Fibroblast of skin of left quadriceps (primary cell): ENCODE measurements around the gene DBNDD1.
A peak's percentile ranks its signal among the peaks of the same experiment; 100 is the strongest.
"Not testable (repeated sequence)": the region's sequence is repeated elsewhere in the genome, so short reads cannot be mapped to it uniquely, and the experiment has no call there.

Experiments used
- DNase-seq, 2 experiments: peaks; one replicate each; pipeline ENCODE4 v3.0.0-alpha.2; 2013; ENCODE audit warnings: low read depth in 2 of 2

The DBNDD1 gene

DNA sequence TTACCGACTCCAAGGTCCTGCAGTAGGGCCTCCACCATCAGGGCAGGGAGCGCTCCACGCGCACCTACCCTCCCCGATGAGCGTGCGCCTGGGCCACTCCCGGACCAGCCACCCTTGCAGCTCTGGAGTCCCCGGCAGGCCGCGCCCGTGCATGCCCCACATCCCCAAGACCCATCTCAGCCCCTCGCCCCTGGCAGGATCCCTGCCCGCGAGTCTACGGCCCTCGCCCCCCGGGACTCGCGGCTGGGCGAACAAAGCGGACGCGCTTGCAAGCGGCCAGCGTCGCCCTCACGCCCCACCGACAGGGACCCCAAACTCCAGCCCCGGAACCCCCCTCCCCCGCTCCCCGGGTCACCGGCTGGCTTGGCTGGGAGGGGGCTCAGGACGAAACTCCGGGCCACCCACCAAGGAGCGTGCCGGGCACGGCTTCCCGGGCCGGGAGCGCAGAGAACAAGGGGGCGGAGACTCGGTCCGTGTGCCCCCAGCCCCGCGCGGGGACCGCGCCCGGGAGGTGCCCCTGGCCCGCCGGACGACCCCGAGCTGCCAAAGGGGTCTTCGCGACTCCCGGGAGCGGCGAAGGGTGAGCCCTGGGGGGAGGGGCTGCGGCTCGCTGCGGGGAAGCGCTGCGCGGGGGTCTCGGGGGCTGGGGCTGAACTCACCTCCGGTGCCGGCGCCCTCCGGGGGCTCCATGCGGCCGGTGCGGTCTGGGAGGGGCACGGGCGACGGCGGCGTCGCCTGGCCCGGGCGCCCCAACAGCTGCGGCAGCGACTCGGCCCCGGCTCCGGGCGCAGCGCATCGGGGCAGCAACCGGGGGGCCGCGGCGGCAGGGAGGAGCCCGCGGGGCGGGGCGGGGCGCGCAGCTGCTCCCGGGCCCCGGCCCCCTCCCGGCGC, at the start of gene DBNDD1:
Gene DBNDD1 (minus strand): TSS at position 805 of the 891 bp plus-strand sequence. CDS start 115 bp downstream, at position 690.
- DNase-seq, result no peak

DNA sequence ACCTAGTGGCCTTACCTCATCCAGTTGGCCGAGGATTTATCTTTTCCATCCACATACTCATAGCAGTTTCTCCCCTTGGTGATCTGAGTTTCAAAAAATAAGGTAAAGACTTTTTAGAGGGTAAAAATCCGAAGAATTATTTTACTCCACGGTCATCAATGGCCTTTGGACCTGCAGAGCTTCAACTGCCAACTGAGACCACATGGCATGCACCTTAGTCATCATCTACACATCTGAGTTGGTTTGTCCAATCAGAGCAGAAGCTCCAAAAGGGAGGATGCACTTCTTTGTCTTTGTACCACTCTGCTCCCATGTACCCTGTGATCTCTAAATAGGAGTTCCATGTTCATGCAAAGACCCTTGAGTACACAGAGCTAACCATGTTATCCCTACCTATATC, 42.2 kb upstream of the DBNDD1 start:
- DNase-seq, result no peak

DNA sequence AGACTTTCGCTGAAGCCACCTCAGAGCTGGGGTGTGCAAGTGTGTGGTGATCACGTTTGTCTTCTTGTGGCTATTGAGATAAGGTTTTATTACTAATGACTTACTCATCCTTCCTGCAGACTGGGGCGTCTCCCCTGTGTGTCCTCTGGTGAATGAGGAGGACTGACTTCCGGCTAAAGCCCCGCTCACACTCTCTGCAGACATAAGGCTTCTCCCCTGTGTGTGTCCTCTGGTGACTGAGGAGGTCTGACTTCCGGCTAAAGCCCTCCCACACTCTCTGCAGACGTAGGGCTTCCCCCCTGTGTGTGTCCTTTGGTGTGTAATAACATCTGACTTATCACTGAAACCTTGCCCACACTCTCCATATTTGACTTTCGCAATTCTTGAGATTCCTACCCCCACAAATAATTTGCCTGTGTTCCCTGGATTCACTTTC, 38.5 kb upstream of the DBNDD1 start:
- DNase-seq, result peak in 1 of 2 experiments; percentile 15

DNA sequence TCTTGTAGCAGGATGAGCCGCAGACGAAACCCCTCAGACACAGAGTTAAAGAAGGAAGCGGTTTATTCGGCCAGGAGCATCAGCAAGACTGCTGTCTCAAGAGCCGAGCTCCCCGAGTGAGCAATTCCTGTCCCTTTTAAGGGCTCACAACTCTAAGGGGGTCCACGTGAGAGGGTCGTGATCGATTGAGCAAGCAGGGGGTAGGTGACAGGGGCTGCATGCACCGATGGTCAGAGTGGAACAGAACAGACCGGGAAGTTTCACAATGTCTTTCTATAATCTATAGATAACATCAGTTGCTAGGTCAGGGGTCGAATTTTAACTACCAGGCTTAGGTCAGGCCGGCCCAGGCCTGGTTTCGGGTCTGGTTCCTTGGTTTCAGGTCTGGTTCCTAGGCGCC, 37.3 kb upstream of the DBNDD1 start:
- not testable (repeated sequence) for DNase-seq

- no peak for DNase-seq
Measured at GRCh38 chr16:90055371-90055770, 36.1 kb upstream of the DBNDD1 start.

DNA sequence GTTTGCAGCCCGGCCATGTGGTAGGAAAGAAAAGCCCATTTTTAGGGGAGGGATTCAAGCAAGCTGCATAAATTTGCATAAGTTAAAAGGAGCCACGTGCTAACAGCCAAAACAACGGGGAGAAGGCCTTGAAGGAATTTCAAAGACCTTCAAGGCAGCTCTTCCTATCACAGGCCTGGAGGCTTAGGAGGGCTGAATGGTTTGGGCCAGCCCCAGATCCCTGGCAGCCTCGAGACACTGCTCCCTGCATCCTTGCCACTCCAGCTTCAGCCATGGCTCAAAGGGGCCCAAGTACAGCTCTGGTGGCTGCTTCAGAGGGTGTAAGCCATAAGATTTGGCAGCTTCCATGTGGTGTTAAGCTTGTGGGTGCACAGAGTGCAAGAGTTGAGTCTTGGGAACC, 35.3 kb upstream of the DBNDD1 start:
- DNase-seq, result no peak

GRCh38 chr16:90053902-90054500, 34.7 kb upstream of the DBNDD1 start:
- no peak for DNase-seq

- no peak for DNase-seq
Measured at GRCh38 chr16:90050969-90051368, 31.7 kb upstream of the DBNDD1 start.

GRCh38 chr16:90048737-90049330, 29.6 kb upstream of the DBNDD1 start:
- no peak for DNase-seq

DNA sequence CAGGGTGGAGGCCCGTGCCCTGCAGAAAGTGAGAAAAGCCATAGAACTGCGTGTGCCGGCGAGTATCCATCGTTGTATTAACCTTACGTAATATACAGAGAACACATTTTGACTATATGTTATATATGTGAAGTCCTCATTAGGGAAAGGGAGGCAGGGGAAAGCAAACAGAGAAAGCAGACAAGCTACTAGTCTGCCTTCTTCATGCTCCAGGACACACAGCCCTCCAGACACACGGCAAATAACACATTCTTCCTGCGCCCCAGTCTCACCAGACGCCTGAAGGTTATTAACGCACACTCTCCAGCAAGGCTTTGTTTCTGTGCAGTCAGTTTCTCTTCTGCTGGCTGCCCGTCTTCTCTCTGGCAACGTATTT, 29.1 kb upstream of the DBNDD1 start:
- DNase-seq, result no peak

DNA sequence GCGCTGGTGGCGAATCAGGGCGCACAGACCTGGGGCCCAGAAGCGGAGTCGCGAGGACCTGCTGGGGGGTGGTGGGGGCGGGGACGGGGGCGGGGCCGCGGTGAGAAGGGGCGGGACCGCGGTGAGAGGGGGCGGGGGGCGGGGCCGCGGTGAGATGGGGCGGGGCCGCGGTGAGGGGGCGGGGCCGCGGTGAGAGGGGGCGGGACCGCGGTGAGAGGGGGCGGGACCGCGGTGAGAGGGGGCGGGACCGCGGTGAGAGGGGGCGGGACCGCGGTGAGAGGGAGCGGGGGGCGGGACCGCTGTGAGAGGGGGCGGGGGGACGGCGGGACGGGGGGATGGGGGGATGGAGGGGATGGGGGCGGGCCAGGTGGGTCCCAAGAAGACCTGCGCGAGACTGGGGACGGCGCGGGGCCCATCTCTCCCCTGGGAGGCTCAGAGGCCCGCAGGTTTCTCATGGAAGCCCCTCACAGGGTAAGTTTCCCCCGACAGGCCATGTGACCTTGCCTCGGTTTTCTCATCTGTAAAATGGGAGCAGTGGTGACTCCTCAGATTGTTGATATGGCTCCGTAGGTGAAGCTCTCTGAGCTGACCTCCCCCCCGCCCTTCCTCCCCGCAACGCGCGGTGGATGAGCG, 28.6 kb upstream of the DBNDD1 start:
- no peak for DNase-seq

DNA sequence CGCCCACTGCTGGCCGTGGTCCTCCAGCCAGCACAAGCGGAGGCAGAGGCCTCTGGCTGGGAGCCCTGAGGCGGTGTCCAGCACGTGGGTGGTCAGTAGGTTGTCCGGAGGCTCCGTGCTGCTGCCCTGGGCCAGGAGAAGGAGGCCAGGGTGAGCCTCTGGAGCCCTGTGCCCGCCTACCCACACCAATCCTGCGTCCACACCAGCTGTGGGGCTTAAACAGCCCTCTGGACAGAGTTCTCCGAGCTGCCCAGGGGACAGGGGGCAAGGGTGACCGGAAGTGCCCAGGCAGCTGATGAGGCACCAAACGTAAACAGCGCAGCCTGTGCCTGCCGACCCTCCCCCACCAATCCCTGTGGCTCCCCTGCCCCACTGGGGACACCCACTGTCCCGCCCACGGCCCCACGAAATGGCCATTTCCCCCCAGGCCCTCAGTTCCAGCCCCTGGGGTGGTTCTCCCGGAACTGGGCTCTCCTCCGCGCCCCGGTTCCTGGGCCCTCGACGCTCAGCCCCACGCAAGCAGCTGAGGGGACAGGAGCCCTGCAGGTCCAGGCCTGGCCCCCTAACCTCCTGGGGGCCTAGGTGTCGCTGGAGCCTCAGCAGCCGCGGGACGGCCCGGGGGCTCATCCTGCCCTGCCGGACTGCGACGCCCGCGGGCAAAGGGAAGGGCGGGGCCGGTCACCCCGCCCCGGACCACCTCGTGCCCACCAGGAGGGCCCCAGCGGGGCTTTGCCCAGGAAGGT, 27.9 kb upstream of the DBNDD1 start:
- no peak for DNase-seq

- DNase-seq, result no peak
Measured at GRCh38 chr16:90046122-90046970, 27.1 kb upstream of the DBNDD1 start.

DNA sequence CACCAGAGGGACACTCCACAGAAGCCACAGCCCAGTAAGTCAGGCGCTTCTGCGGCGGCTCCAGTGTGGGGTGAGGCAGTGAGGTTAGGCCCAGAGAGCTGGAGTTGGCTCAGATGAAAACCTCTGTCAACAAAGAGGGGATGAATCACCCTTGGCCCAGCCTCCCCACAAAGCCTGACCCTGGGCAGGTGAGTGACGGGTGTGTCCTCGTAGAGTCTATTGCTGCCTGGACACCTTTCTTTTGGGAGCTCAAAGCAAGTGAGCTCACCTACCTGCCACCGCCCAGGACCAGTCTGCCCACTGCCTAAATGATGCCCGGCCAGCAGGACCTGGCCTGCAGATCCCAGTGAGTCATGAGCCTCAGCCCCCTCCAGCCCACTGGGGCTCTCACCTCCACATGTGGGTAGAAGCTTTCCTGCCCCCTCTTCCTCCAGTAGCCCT, 24.9 kb upstream of the DBNDD1 start:
- DNase-seq, result no peak

DNA sequence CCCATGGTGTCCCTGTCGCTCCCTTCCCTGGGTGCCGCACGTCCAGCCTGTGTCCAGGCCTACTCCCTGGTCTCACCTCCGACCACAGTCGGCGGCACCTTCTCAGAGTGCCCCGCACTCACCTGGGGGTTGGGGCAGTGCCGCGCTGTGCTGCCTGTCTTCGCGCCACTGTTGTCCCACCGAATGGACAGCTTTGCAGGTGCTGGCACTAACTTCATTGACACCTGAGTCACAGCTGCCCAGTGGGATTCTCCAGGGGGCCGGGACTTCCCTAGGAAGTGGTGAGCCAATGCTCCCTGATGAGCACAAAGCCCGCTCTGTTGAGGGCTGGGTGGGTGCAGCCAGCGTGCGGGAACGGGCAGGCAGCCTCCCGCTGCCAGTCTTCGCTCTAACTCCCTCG, 24.3 kb upstream of the DBNDD1 start:
- DNase-seq, result no peak

- no peak for DNase-seq
Measured at GRCh38 chr16:90042946-90043514, 23.8 kb upstream of the DBNDD1 start.

- DNase-seq, result no peak
Measured at GRCh38 chr16:90041896-90042473, 22.7 kb upstream of the DBNDD1 start.

- DNase-seq, result no peak
Measured at GRCh38 chr16:90040152-90041023, 21.1 kb upstream of the DBNDD1 start.

GRCh38 chr16:90037276-90037675, 18.0 kb upstream of the DBNDD1 start:
- no peak for DNase-seq
